ENCODE results near the gene TLCD2.
"Not testable (repeated sequence)": the region's sequence is repeated elsewhere in the genome, so short reads cannot be mapped to it uniquely, and the experiment has no call there.

Gene TLCD2

DNA sequence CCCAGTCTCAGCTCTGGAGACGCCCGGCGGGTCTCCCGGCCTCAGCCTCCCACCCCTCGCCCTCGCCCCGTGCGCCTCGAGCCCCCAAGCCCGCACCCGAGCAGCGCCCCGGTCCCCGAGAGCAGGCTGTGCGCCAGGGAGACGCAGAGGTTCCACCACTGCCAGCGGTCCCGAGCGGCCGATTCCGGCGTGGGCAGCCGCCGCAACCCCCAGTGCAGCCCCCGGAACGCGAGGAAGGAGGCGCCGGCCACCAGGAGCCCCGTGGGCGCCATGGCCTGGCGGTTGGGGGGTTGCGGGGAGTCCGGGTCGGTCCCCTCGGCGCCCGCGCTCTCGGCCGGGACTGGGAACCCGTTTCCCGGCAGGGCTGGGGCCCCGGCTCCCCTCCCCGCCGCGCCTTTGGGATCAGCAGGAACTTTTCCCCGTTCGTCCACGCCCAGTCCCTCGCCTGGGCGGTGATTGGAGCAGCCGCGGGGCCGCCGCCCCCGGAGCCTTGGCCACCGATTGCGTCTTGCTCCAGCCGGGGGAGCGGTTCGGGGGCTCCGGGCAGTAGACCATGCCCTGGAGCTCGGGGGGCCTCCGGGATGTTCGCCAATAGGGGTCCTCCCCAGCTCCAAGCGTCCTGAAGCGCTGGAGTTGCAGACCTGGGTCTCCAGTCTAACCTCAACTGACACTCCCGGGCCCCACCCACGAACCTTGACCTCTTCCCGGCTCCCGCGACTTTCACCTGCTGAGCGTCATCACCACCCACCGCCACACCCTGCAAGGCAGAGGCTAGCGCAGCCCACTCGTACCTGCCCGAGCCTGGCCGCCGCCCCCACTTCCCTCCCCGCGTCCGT is at the start of gene TLCD2:
TLCD2 (minus strand) TSS at position 407 of the 836 bp plus-strand sequence; CDS start at position 272, 135 bp downstream.
- no peak for DNase-seq (ENCODE audit: low read depth in 2 of 2)

- no peak for DNase-seq (ENCODE audit: low read depth in 2 of 2)
These were observed 49.4 kb upstream of the TLCD2 start for GRCh38 chr17:1759529-1759928.

DNA sequence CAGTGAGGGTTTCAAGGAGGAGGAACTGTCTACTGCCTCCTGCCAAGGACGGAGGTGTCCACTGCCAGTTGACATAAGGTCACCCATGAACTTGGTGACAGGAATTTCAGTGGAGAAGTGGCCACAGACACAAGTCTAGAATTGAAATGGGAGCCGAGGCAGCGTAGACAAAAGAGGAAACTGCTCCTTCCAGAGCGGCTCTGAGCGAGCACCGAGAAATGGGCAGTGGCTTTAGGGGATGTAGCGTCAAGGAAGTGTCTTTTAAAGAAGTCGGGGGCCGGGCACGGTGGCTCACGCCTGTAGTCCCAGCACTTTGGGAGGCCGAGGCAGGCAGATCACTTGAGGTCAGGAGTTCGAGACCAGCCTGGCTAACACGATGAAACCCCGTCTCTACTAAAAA is 48.6 kb upstream of the TLCD2 start:
- no peak for DNase-seq (ENCODE audit: low read depth in 2 of 2)

DNA sequence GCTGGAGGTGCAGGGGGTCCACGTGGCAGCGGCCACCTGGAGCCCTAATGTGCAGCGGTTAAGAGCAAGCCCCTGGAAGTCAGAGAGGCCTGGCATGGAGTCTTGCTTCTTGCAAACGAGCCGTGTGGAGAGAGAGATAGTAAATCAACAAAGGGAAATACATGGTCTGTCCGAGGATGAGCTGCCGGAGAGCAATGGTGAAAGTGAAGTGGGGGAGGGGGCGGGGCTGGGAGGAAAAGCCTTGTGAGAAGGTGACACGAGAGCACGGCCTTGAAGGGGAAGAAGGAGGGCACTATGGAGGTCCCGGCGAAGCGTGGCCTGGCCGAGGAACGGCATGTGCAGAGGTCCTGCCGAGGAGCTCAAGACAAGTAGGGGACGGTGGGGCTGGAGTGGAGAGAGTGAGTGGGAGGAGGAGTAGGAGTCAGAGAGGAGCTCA is 45.7 kb upstream of the TLCD2 start:
- DNase-seq (ENCODE audit: low read depth in 2 of 2), result no peak

DNA sequence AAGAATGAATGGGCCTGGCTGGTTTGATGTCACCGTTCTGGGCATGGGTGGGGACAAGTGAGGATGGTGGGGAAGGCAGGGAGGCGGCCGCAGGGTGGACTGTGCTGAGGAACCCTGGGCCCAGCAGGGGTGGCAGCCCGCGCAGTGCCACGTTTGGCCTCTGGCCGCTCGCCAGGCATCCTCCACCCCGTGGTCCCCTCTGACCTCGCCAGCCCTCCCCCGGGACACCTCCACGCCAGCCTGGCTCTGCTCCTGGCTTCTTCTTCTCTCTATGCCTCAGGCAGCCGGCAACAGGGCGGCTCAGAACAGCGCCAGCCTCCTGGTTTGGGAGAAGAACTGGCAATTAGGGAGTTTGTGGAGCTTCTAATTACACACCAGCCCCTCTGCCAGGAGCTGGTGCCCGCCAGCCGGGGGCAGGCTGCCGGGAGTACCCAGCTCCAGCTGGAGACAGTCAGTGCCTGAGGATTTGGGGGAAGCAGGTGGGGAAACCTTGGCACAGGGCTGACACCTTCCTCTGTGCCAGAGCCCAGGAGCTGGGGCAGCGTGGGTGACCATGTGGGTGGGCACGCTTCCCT is 45.2 kb upstream of the TLCD2 start:
- no peak for DNase-seq (ENCODE audit: low read depth in 2 of 2)

- DNase-seq (ENCODE audit: low read depth in 2 of 2), result no peak
These were observed 44.4 kb upstream of the TLCD2 start for GRCh38 chr17:1754430-1755112.

GRCh38 chr17:1753767-1754429 is 43.7 kb upstream of the TLCD2 start:
- DNase-seq (ENCODE audit: low read depth in 2 of 2), result no peak

DNA sequence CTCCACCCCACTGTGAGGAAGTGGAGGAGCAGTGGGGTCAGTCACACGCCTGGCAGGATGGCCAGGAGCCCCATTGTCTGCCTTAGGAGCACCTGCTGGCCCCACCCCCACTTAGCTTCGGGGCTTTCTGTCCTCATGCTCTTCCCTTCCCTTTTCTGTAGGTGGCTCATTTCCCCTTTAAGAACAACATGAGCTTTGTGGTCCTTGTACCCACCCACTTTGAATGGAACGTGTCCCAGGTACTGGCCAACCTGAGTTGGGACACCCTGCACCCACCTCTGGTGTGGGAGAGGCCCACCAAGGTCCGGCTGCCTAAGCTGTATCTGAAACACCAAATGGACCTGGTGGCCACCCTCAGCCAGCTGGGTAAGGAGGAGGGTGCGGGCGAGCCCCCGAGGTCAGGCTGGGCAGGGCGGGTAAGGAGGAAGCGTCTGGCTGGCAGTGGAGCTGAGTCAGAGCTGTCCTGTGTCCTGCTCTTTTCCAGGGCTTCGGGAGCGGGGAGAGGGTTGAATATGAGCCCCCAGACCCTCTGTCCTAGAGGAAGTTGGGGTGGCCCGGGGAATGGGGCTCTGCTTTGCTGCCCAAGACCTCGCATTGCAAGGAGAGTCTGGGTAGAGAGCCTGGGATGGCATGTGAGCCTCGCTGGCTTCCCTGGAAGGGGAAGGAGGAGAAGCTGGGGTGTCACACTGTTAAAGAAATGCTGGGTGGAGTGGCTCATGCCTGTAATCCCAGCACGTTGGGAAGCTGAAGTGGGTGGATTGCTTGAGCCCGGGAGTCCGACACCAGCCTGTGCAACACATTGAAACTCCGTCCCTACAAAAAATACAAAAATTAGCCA is 42.5 kb upstream of the TLCD2 start:
- DNase-seq (ENCODE audit: low read depth in 2 of 2), result no peak

DNA sequence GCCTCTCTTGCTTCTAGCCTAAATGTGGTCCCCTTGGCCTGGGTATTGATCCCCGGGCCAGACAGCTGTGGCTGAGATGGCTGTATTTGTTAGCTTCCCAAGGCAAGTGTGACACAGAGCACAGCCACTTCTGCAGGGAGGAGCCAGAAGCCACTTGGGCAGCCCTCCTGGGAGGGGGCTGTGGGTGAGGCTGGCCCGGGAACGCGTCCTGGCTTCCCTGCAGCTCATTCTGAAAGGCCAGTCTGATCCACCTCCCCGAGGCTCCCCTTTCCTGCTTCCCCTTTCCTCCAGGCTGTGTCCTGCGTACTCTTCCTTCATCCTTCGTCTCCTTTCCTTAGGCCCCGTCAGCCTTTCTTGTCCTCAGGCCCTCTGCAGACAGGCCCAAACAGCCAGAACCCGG is 40.5 kb upstream of the TLCD2 start:
- no peak for DNase-seq (ENCODE audit: low read depth in 2 of 2)

DNA sequence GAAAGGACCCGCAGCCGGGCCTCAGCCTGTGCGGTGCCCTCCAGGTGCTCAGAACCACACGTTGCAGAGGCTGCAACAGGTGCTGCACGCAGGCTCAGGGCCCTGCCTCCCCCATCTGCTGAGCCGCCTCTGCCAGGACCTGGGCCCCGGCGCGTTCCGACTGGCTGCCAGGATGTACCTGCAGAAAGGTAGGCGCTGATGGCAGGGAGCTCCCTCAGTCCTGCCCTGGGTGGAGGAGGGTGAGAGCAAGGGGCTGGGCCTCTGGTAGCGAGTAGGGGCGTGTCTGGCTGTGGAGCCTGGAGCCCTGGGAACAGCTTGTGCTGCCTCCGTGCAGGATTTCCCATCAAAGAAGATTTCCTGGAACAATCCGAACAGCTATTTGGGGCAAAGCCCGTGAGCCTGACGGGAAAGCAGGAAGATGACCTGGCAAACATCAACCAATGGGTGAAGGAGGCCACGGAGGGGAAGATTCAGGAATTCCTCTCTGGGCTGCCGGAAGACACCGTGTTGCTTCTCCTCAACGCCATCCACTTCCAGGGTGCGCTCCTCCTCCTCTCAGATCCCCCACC is 36.9 kb upstream of the TLCD2 start:
- DNase-seq (ENCODE audit: low read depth in 2 of 2), result no peak

- DNase-seq (ENCODE audit: low read depth in 2 of 2), result no peak
These were observed 35.4 kb upstream of the TLCD2 start for GRCh38 chr17:1745513-1746020.

GRCh38 chr17:1744551-1745512 is 34.7 kb upstream of the TLCD2 start:
- DNase-seq (ENCODE audit: low read depth in 2 of 2), result no peak

DNA sequence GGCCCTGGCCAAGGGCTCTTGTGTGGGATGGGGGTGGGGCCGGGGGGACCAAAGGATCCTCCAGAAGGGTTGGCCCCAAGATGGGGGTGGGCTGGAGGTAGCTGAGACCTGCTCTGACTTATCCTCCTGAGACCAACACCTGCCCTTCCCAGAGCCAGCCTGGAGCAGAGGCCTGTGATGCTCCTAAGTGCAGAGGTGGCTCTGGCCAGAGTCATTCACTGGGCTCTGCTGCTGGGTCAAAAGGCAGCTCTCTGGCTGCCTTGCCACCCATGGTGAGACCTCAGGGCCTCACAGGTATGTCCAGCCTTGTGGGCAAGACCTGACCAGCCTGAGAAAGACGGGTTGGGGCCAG is 32.9 kb upstream of the TLCD2 start:
- DNase-seq (ENCODE audit: low read depth in 2 of 2), result no peak

DNA sequence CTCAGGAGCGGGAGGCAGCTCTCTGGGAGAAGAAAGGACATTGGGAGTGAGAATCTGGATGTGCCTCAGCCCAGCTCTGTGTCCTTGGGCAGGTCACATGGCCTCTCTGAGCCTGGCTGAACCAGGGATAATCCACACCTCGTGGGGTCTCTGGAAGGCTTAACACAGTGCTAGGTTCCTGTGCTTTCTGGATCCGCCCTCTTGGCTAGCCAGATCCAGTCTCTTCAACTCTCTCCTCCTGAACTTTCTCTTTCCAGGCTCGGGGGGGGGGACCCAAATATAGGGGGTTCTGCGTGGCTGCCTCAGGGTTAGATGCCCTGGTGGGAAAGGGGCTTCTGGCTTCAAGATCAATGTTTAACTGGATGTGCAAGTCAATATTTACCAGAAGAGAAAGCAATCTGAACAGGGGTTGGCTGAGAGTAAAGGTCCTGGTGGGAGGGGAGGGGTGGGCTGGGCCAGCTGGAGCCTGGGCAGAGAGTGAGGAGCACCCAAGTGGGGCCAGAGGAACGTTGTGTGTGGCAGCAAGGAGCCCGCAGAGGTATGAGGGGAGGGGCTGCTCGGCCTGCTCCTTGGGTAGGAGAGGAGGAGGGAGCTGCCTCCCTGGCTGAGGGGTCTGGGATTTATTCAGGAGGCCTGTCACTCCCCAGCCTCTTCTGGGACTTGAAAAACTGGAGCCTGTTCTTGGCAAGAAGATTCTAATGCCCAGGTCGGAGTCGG is 32.4 kb upstream of the TLCD2 start, which contains the start of gene SERPINF2:
SERPINF2 (plus strand) TSS at position 501 of the 717 bp plus-strand sequence. CDS start 2,125 bp downstream, outside the sequence.
- DNase-seq (ENCODE audit: low read depth in 2 of 2), result no peak

DNA sequence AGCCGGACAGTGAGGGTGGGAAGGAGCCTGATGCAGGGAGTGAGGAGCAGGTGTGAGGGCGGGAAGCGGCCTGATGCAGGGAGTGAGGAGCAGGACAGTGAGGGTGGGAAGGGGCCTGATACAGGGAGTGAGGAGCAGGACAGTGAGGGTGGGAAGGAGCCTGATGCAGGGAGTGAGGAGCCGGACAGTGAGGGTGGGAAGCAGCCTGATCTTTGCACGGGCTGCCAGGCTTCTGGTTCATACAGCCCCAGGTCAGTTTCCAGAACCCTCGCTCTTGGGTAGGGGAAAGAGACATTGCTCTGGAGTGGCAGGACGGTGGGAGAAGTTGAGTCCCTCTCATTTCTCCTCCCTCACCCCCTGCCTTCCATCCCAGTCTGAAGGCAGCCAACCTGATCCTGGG is 31.7 kb upstream of the TLCD2 start:
- not testable (repeated sequence) for DNase-seq (ENCODE audit: low read depth in 2 of 2)

DNA sequence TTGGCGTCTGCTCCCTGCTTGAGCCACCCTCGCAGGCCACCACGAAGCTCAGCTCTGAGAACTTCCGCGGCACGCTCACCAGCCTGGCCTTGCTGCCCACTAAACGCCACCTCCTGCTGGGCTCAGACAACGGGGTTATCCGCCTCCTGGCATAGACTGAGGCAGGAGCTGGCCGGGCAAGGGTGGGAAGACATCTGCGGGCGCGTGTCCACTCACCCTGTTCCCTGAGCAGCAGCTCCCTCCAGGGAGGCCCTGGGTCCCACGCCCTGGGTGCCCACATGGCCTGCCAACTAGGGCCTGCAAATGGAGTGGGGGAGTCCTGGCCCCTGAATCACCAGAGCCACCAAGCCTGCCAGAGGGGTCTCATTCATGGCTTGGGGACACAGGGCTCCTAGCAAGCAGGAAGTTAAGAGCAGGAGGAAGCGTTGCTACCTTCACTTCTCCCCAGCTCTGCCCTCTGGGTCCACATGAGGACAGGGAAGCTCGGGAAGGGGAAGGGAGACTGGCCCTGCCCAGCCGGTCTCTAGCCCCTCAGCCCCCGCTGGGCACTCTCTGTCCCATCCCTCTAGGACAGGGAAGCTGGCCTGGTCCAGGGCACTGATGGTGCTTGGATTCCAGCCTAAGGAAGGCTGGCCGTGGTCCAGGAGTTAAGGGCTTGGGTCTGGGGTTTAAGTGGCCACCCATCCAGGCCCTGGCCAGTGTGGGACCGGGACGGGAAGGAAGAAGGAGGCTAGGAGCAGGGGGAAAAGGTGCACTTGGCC is 27.5 kb upstream of the TLCD2 start:
- DNase-seq (ENCODE audit: low read depth in 2 of 2), result no peak

DNA sequence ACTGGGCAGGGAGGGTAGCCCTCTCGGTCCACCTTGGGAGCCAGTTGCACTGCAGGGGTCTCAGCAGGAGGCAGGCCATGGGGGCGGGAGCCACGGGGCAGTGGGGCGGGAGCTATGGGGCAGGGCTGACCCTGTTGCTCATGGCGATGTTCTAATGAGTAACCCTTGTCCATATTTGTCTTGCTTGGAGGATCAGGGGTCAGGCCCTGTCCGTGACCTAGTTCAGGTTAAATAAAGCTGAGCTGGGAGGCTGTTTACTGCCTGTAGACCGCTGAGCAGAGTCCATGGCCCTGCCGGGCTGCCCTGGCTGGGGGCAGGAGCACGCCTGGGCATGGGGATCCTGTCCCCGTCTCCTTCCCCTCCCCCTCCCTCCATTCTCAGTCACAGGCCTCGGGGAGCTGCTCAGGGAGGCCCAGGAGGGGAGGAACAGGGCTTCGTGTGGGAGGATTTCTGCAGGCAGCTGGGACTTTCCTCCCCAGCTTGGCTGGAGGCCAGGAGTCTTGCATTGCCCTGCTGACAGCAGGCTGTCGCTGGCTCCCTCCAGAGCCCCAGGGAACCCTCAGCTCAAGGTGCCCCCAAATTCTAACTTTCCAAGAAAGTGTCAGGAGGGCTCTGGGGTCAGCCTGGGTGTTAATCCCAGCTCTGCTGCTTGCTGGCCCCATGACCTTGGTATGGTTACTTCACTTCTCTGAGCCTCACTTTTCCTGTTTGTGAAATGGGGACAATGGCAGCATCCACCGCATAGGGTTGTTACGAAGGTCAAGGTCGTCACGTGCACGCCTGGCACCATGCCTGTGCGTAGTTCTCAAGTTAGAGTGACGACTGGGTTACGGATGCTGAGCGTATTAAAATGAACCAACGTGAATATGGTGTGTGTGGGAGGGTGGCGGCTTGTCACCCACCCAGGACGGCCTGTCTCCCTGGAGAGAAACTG is 26.4 kb upstream of the TLCD2 start:
- DNase-seq (ENCODE audit: low read depth in 2 of 2), result no peak

All from stimulated activated CD8-positive, alpha-beta memory T cell treated with anti-CD3 and anti-CD28 coated beads, Interleukin-7, amount 100 ng/mL, for 4 hours (primary cell).